NCI-H69 (cell line): ENCODE data around the gene LAIR2.

Source experiments
- DNase-seq: peaks from one replicate; lab custom pipeline; 2025; lab: John Stamatoyannopoulos, UW

LAIR2 gene

GRCh38 chr19:54535601-54536000 lies 33.0 kb downstream of the LAIR2 start:
- DNase-seq = no peak

GRCh38 chr19:54536956-54537355 lies 34.3 kb downstream of the LAIR2 start:
- no peak for DNase-seq

GRCh38 chr19:54541712-54542111 lies 39.1 kb downstream of the LAIR2 start:
- no peak for DNase-seq

DNA sequence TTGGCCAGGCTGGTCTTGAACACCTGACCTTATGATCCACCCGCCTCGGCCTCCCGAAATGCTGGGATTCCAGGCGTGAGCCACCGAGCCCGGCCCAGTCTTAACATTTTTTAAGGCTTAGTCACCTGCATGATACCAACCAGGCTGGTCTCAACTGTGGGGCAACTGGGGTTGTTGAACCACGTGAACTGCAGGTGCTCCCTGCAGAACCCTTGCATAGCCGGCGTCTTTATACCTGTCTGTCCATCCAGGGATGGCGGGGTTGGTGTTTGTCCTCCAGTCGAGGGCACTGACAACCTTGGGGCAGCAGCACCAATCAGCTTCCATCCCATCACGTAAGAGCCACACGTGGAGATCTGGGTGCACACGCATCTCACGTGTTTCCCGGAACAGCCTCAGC lies 46.2 kb downstream of the LAIR2 start:
- DNase-seq = no peak

GRCh38 chr19:54549224-54549623 lies 46.6 kb downstream of the LAIR2 start:
- DNase-seq = no peak

GRCh38 chr19:54551293-54551692 lies 48.7 kb downstream of the LAIR2 start:
- no peak for DNase-seq

DNA sequence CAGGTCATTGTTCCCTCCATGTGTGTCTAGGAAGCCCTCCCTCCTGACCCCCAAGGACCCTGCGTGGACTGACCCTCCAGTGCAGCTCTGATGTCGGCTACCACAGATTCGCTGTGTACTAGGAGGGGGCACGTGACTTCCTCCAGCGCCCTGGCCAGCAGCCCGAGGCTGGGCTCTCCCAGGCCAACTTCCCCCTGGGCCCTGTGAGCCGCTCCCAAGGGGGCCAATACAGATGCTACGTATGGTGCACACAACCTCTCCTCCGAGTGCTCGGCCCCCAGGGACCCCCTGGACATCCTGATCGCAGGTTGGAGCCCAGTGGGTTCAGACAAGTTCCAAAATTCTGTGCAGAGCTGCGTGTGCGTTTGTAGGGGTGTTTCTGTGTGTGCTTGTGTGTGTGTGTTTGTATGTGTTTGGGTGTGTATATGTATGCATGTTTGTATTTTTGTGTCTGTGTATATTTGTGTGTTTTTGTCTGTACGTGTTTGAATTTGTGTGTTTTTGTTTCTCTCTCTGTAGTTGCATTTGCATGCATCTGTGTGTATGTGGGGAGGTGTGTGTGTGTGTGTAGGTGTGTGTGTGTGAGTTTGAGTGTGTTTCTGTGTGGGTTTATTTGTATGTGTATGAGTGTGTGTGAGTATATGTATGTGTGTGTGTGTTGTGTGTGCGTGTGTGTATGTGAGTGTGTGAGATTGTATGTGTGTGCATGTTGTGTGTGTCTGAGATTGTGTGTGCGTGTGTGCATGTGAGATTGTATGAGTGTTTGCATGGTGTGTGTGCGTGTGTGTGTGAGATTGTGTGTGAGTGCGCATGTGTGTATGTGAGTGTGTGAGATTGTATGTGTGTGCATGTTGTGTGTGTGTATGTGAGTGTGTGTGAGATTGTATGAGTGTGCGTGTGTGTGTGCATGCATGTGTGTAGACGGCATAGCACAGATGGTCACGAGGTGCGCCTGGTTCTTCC lies 49.6 kb downstream of the LAIR2 start:
- no peak for DNase-seq

DNA sequence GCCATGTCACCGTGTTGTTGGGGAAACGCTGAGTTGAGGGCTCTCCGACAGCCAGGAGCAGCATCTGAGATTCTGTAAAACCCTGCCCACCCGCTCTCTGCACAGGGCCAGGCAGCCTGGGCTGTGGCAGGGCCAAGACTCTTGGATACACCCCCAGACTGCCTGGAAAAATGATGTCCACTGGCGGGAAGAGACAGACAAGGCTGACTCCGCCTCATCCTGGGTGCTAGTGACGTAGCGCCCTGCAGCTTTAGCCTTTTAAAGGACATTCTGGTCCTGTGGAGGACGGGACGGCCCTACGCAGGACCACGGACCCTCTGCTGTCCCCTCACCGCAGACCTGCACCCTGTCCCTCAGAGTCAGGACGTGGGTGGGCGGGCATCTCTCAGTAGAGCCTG lies 50.3 kb downstream of the LAIR2 start:
- no peak for DNase-seq

DNA sequence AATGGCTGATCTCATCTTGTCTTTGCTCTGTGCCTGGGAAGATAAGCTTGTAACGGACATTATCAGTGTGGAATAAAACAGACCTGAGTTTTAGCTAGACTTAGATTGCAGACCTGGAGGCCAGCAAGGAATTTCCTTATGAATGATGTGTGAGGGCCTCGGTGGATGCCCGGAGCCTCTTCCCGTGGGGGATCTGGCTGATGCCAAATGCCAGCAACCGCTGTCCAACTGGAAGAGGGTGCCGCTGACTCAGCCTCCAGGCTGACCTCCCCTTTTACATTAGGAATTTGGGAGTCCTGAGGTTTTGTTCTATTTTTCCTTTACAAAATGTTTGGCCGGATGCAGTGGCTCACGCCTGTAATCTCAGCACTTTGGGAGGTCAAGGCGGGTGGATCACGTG lies 51.4 kb downstream of the LAIR2 start:
- DNase-seq = no peak

- no peak for DNase-seq
Observed at GRCh38 chr19:54554896-54555295, 52.3 kb downstream of the LAIR2 start.

GRCh38 chr19:54556194-54556593 lies 53.6 kb downstream of the LAIR2 start:
- DNase-seq = no peak

GRCh38 chr19:54558339-54558738 lies 55.7 kb downstream of the LAIR2 start:
- DNase-seq = no peak
